Cerebellar cortex (tissue), 1 donor: ENCODE measurements around the gene ALX3.

Experiments used
- DNase-seq: peaks from one replicate; pipeline ENCODE4 v3.0.0-alpha.2; 2015; ENCODE audit warnings: low spot score

Gene ALX3

GRCh38 chr1:110065841-110066240 is 4.6 kb downstream of the ALX3 start:
- no peak for DNase-seq

GRCh38 chr1:110064576-110065337 is 5.7 kb downstream of the ALX3 start:
- DNase-seq: no peak

GRCh38 chr1:110063781-110064180 is 6.7 kb downstream of the ALX3 start:
- no peak for DNase-seq

GRCh38 chr1:110062612-110063011 is 7.9 kb downstream of the ALX3 start:
- DNase-seq: no peak

GRCh38 chr1:110061341-110061740 is 9.1 kb downstream of the ALX3 start:
- no peak for DNase-seq

GRCh38 chr1:110060662-110061060 is 9.8 kb downstream of the ALX3 start:
- no peak for DNase-seq

GRCh38 chr1:110060034-110060661 is 10.3 kb downstream of the ALX3 start:
- peak; percentile 31 for DNase-seq

GRCh38 chr1:110059133-110059863 is 11.2 kb downstream of the ALX3 start:
- DNase-seq: no peak

GRCh38 chr1:110058591-110058990 is 11.9 kb downstream of the ALX3 start:
- no peak for DNase-seq

- no peak for DNase-seq
Observed at GRCh38 chr1:110057963-110058518, 12.4 kb downstream of the ALX3 start.

GRCh38 chr1:110056776-110057175 is 13.7 kb downstream of the ALX3 start:
- DNase-seq: no peak

GRCh38 chr1:110056285-110056683 is 14.2 kb downstream of the ALX3 start:
- DNase-seq: no peak

- DNase-seq: no peak
Observed at GRCh38 chr1:110055493-110056284, 14.8 kb downstream of the ALX3 start.

- DNase-seq: peak; percentile 71
Observed at GRCh38 chr1:110053552-110054428, 16.7 kb downstream of the ALX3 start.

GRCh38 chr1:110051262-110051648 is 19.2 kb downstream of the ALX3 start:
- DNase-seq: no peak

- DNase-seq: no peak
Observed at GRCh38 chr1:110050602-110051261, 19.7 kb downstream of the ALX3 start.

GRCh38 chr1:110049801-110050601 is 20.5 kb downstream of the ALX3 start:
- no peak for DNase-seq

GRCh38 chr1:110048923-110049601 is 21.4 kb downstream of the ALX3 start:
- DNase-seq: no peak

- no peak for DNase-seq
Observed at GRCh38 chr1:110048240-110048639, 22.2 kb downstream of the ALX3 start.
